ENCODE measurements around the gene TRAK1.
"Not testable (repeated sequence)": the region's sequence is repeated elsewhere in the genome, so short reads cannot be mapped to it uniquely, and the experiment has no call there.

The TRAK1 gene

GRCh38 chr3:42090973-42091731 lies at the start of gene TRAK1:
TRAK1 (plus strand) TSS chr3:42091357; CDS start chr3:42091470, 113 bp downstream.
- H2AFZ ChIP-seq = peak within 1 kb of the TSS; percentile 58
- TF ChIP-seq CTCF (IDR thresholded peaks at IDR 0.05) = no peak
- no peaks in the 10 kb centered on the region for H3K9me3 ChIP-seq (ENCODE audit: control insufficient read depth, low read length)
- H3K4me1 ChIP-seq = peaks cover 19% of the 10 kb centered on the region
- H3K4me2 ChIP-seq (ENCODE audit: low read length) = peak within 1 kb of the TSS; percentile 60
- H3K27me3 ChIP-seq (ENCODE audit: control insufficient read depth, insufficient read depth, low read length) = no peaks in the 10 kb centered on the region
- H3K9ac ChIP-seq = no peak within 1 kb of the TSS
- peak within 1 kb of the TSS; percentile 77 for H3K27ac ChIP-seq
- H3K4me3 ChIP-seq (ENCODE audit: low read depth, low read length) = peak within 1 kb of the TSS; percentile 31
- peaks cover 24% of the 10 kb centered on the region for H3K79me2 ChIP-seq
- no peaks in the 10 kb centered on the region for H3K36me3 ChIP-seq (ENCODE audit: control insufficient read depth, insufficient read depth, low read length)

- H3K4me1 ChIP-seq = peaks cover 13% of the 10 kb centered on the region
- no peak for TF ChIP-seq CTCF (IDR thresholded peaks at IDR 0.05)
- no peaks in the 10 kb centered on the region for H3K27me3 ChIP-seq (ENCODE audit: control insufficient read depth, insufficient read depth, low read length)
- H3K9ac ChIP-seq = no peak overlapping the region
- no peaks in the 10 kb centered on the region for H3K36me3 ChIP-seq (ENCODE audit: control insufficient read depth, insufficient read depth, low read length)
- H2AFZ ChIP-seq = peak overlapping the region; percentile 4
- H3K27ac ChIP-seq = peak overlapping the region; percentile 50
- peaks cover 38% of the 10 kb centered on the region for H3K79me2 ChIP-seq
- no peaks in the 10 kb centered on the region for H3K9me3 ChIP-seq (ENCODE audit: control insufficient read depth, low read length)
- peak overlapping the region; percentile 1 for H3K4me3 ChIP-seq (ENCODE audit: low read depth, low read length)
- H3K4me2 ChIP-seq (ENCODE audit: low read length) = peak overlapping the region; percentile 12
Observed at GRCh38 chr3:42042747-42043098, 48.4 kb upstream of the TRAK1 start.

- no peaks in the 10 kb centered on the region for H3K27me3 ChIP-seq (ENCODE audit: control insufficient read depth, insufficient read depth, low read length)
- peaks cover 32% of the 10 kb centered on the region for H3K79me2 ChIP-seq
- H2AFZ ChIP-seq = peak overlapping the region; percentile 4
- TF ChIP-seq CTCF (IDR thresholded peaks at IDR 0.05) = no peak
- H3K36me3 ChIP-seq (ENCODE audit: control insufficient read depth, insufficient read depth, low read length) = no peaks in the 10 kb centered on the region
- peaks cover 11% of the 10 kb centered on the region for H3K4me1 ChIP-seq
- H3K9ac ChIP-seq = no peak overlapping the region
- peak overlapping the region; percentile 50 for H3K27ac ChIP-seq
- peak overlapping the region; percentile 12 for H3K4me2 ChIP-seq (ENCODE audit: low read length)
- no peaks in the 10 kb centered on the region for H3K9me3 ChIP-seq (ENCODE audit: control insufficient read depth, low read length)
- H3K4me3 ChIP-seq (ENCODE audit: low read depth, low read length) = peak overlapping the region; percentile 1
Observed at GRCh38 chr3:42043099-42043813, 47.9 kb upstream of the TRAK1 start.

GRCh38 chr3:42045708-42046243 lies 45.4 kb upstream of the TRAK1 start:
- Histone ChIP-seq H2AFZ (no peak overlapping the region), H3K9me3 (ENCODE audit: control insufficient read depth, low read length) (no peaks in the 10 kb centered on the region), H3K79me2 (peaks cover 22% of the 10 kb centered on the region), H3K4me2 (ENCODE audit: low read length) (no peak overlapping the region), H3K4me1 (peaks cover 11% of the 10 kb centered on the region), H3K27me3 (ENCODE audit: control insufficient read depth, insufficient read depth, low read length) (no peaks in the 10 kb centered on the region), H3K27ac (no peak overlapping the region), H3K9ac (no peak overlapping the region), H3K4me3 (ENCODE audit: low read depth, low read length) (no peak overlapping the region), H3K36me3 (ENCODE audit: control insufficient read depth, insufficient read depth, low read length) (no peaks in the 10 kb centered on the region)
- no peak for TF ChIP-seq CTCF (IDR thresholded peaks at IDR 0.05)

- not testable (repeated sequence) for H2AFZ ChIP-seq; H3K9ac ChIP-seq; H3K27me3 ChIP-seq (ENCODE audit: control insufficient read depth, insufficient read depth, low read length); H3K9me3 ChIP-seq (ENCODE audit: control insufficient read depth, low read length); H3K27ac ChIP-seq; H3K4me1 ChIP-seq; H3K79me2 ChIP-seq; H3K36me3 ChIP-seq (ENCODE audit: control insufficient read depth, insufficient read depth, low read length); H3K4me2 ChIP-seq (ENCODE audit: low read length); H3K4me3 ChIP-seq (ENCODE audit: low read depth, low read length)
Observed at GRCh38 chr3:42048526-42048925, 42.6 kb upstream of the TRAK1 start.

All from parathyroid adenoma (tissue), 2 donors.